Activated naive CD8-positive, alpha-beta T cell (primary cell): ENCODE measurements around the gene RABEP1.

Source experiments
- H3K27ac Mint-ChIP-seq: one replicate; pipeline ENCODE4 v1.8.0; 2021; ENCODE audit warnings: mixed read lengths
- H3K27me3 Mint-ChIP-seq: one replicate; pipeline ENCODE4 v1.8.0; 2021; ENCODE audit warnings: mixed read lengths
- H3K36me3 Mint-ChIP-seq: one replicate; pipeline ENCODE4 v1.8.0; 2021; ENCODE audit warnings: mixed read lengths
- H3K4me1 Mint-ChIP-seq: one replicate; pipeline ENCODE4 v1.8.0; 2021; ENCODE audit warnings: low read depth, mixed read lengths
- H3K4me3 Mint-ChIP-seq: one replicate; pipeline ENCODE4 v1.8.0; 2021; ENCODE audit warnings: mild to moderate bottlenecking, mixed read lengths
- H3K9me3 Mint-ChIP-seq: one replicate; pipeline ENCODE4 v1.8.0; 2021; ENCODE audit warnings: low read depth, mixed read lengths

Gene RABEP1

GRCh38 chr17:5370411-5370810, 88.3 kb downstream of the RABEP1 start:
- H3K4me3 Mint-ChIP-seq: no peak overlapping the region
- H3K27me3 Mint-ChIP-seq: no peaks in the 10 kb centered on the region
- H3K36me3 Mint-ChIP-seq: peaks cover 6% of the 10 kb centered on the region
- no peak overlapping the region for H3K27ac Mint-ChIP-seq
- no peaks in the 10 kb centered on the region for H3K9me3 Mint-ChIP-seq
- H3K4me1 Mint-ChIP-seq: peaks cover 2% of the 10 kb centered on the region

- Mint-ChIP-seq H3K27ac (no peak overlapping the region), H3K36me3 (peaks cover 9% of the 10 kb centered on the region), H3K9me3 (no peaks in the 10 kb centered on the region), H3K4me1 (peaks cover 2% of the 10 kb centered on the region), H3K4me3 (no peak overlapping the region), H3K27me3 (no peaks in the 10 kb centered on the region)
Measured at GRCh38 chr17:5373112-5373511, 91.0 kb downstream of the RABEP1 start.

GRCh38 chr17:5378566-5379207, 96.6 kb downstream of the RABEP1 start:
- Mint-ChIP-seq H3K27me3 (no peaks in the 10 kb centered on the region), H3K36me3 (peaks cover 12% of the 10 kb centered on the region), H3K4me1 (peaks cover 3% of the 10 kb centered on the region), H3K9me3 (no peaks in the 10 kb centered on the region), H3K27ac (peak overlapping the region; percentile 62), H3K4me3 (no peak overlapping the region)

GRCh38 chr17:5379351-5380107, 97.4 kb downstream of the RABEP1 start:
- Mint-ChIP-seq H3K27me3 (no peaks in the 10 kb centered on the region), H3K36me3 (peaks cover 11% of the 10 kb centered on the region), H3K27ac (peak overlapping the region; percentile 62), H3K4me3 (no peak overlapping the region), H3K9me3 (no peaks in the 10 kb centered on the region), H3K4me1 (peaks cover 2% of the 10 kb centered on the region)

GRCh38 chr17:5380491-5381135, 98.5 kb downstream of the RABEP1 start:
- H3K27ac Mint-ChIP-seq: peak overlapping the region; percentile 69
- peaks cover 2% of the 10 kb centered on the region for H3K4me1 Mint-ChIP-seq
- no peaks in the 10 kb centered on the region for H3K27me3 Mint-ChIP-seq
- no peak overlapping the region for H3K4me3 Mint-ChIP-seq
- no peaks in the 10 kb centered on the region for H3K9me3 Mint-ChIP-seq
- peaks cover 11% of the 10 kb centered on the region for H3K36me3 Mint-ChIP-seq

GRCh38 chr17:5381542-5381941, 99.5 kb downstream of the RABEP1 start:
- H3K4me1 Mint-ChIP-seq: peaks cover 2% of the 10 kb centered on the region
- peaks cover 11% of the 10 kb centered on the region for H3K36me3 Mint-ChIP-seq
- H3K4me3 Mint-ChIP-seq: peak overlapping the region; percentile 40
- H3K27ac Mint-ChIP-seq: peak overlapping the region; percentile 64
- no peaks in the 10 kb centered on the region for H3K9me3 Mint-ChIP-seq
- H3K27me3 Mint-ChIP-seq: no peaks in the 10 kb centered on the region

GRCh38 chr17:5391678-5392077, 109.6 kb downstream of the RABEP1 start:
- no peak overlapping the region for H3K4me3 Mint-ChIP-seq
- H3K9me3 Mint-ChIP-seq: no peaks in the 10 kb centered on the region
- H3K27me3 Mint-ChIP-seq: no peaks in the 10 kb centered on the region
- H3K36me3 Mint-ChIP-seq: peaks cover 25% of the 10 kb centered on the region
- peaks cover 16% of the 10 kb centered on the region for H3K4me1 Mint-ChIP-seq
- peak overlapping the region; percentile 36 for H3K27ac Mint-ChIP-seq

- H3K27me3 Mint-ChIP-seq: no peaks in the 10 kb centered on the region
- H3K4me1 Mint-ChIP-seq: peaks cover 7% of the 10 kb centered on the region
- H3K4me3 Mint-ChIP-seq: no peak overlapping the region
- H3K36me3 Mint-ChIP-seq: peaks cover 22% of the 10 kb centered on the region
- H3K9me3 Mint-ChIP-seq: no peaks in the 10 kb centered on the region
- peak overlapping the region; percentile 41 for H3K27ac Mint-ChIP-seq
Measured at GRCh38 chr17:5396612-5397011, 114.5 kb downstream of the RABEP1 start.

GRCh38 chr17:5399767-5400166, 117.7 kb downstream of the RABEP1 start:
- Mint-ChIP-seq H3K36me3 (peaks cover 11% of the 10 kb centered on the region), H3K4me1 (peaks cover 11% of the 10 kb centered on the region)

GRCh38 chr17:5405400-5405799, 123.3 kb downstream of the RABEP1 start:
- Mint-ChIP-seq H3K36me3 (peaks cover 9% of the 10 kb centered on the region), H3K4me1 (peaks cover 17% of the 10 kb centered on the region), H3K9me3 (no peaks in the 10 kb centered on the region), H3K4me3 (no peak overlapping the region), H3K27ac (no peak overlapping the region), H3K27me3 (no peaks in the 10 kb centered on the region)

More at GRCh38 chr17:5399767-5400166, 117.7 kb downstream of the RABEP1 start:
- no peaks in the 10 kb centered on the region for H3K9me3 Mint-ChIP-seq
- H3K4me3 Mint-ChIP-seq: no peak overlapping the region
- H3K27ac Mint-ChIP-seq: no peak overlapping the region
- H3K27me3 Mint-ChIP-seq: no peaks in the 10 kb centered on the region

GRCh38 chr17:5408186-5408585, 126.1 kb downstream of the RABEP1 start:
- H3K4me3 Mint-ChIP-seq: no peak overlapping the region
- no peaks in the 10 kb centered on the region for H3K9me3 Mint-ChIP-seq
- no peak overlapping the region for H3K27ac Mint-ChIP-seq
- peaks cover 32% of the 10 kb centered on the region for H3K4me1 Mint-ChIP-seq
- no peaks in the 10 kb centered on the region for H3K27me3 Mint-ChIP-seq
- H3K36me3 Mint-ChIP-seq: peaks cover 11% of the 10 kb centered on the region

GRCh38 chr17:5410594-5411272, 128.6 kb downstream of the RABEP1 start:
- Mint-ChIP-seq H3K4me3 (no peak overlapping the region), H3K36me3 (peaks cover 18% of the 10 kb centered on the region), H3K4me1 (peaks cover 41% of the 10 kb centered on the region), H3K27me3 (no peaks in the 10 kb centered on the region), H3K27ac (peak overlapping the region; percentile 47), H3K9me3 (no peaks in the 10 kb centered on the region)

- peaks cover 16% of the 10 kb centered on the region for H3K36me3 Mint-ChIP-seq
- H3K27ac Mint-ChIP-seq: peak overlapping the region; percentile 73
- no peaks in the 10 kb centered on the region for H3K27me3 Mint-ChIP-seq
- peaks cover 52% of the 10 kb centered on the region for H3K4me1 Mint-ChIP-seq
- H3K4me3 Mint-ChIP-seq: peak overlapping the region; percentile 20
- no peaks in the 10 kb centered on the region for H3K9me3 Mint-ChIP-seq
Measured at GRCh38 chr17:5413682-5414081, 131.6 kb downstream of the RABEP1 start.

GRCh38 chr17:5416901-5417300, 134.8 kb downstream of the RABEP1 start:
- no peaks in the 10 kb centered on the region for H3K9me3 Mint-ChIP-seq
- H3K27ac Mint-ChIP-seq: peak overlapping the region; percentile 50
- peak overlapping the region; percentile 73 for H3K4me3 Mint-ChIP-seq
- H3K36me3 Mint-ChIP-seq: peaks cover 17% of the 10 kb centered on the region
- H3K27me3 Mint-ChIP-seq: no peaks in the 10 kb centered on the region
- peaks cover 55% of the 10 kb centered on the region for H3K4me1 Mint-ChIP-seq
